SU-DHL-6 (cell line): ENCODE measurements around the gene CRYGS.

Source experiments
- H2AFZ ChIP-seq: fragments of 200-600 bp; sonication (generic); 2 replicates; pipeline ENCODE4 v1.6.1; 2014; ENCODE audit warnings: low read depth, mild to moderate bottlenecking, moderate library complexity, mixed read lengths, antibody characterized with exemption, low read length; ENCODE audit not compliant: severe bottlenecking
- H3F3A ChIP-seq: fragments of 200-600 bp; shearing (Covaris generic); 2 replicates; pipeline ENCODE4 v1.6.0; 2016; ENCODE audit warnings: antibody characterized with exemption, mild to moderate bottlenecking; ENCODE audit not compliant: insufficient read depth
- H3K27ac ChIP-seq: fragments of 200-600 bp; sonication (generic); 2 replicates; pipeline ENCODE4 v1.5.1; 2016; ENCODE audit warnings: low read depth, mild to moderate bottlenecking, low read length, moderate library complexity, mixed read lengths
- H3K27me3 ChIP-seq: fragments of 200-600 bp; sonication (generic), shearing (Covaris generic); 2 replicates; pipeline ENCODE4 v1.6.0; 2014; ENCODE audit warnings: mild to moderate bottlenecking, low read length
- H3K36me3 ChIP-seq: fragments of 200-600 bp; sonication (generic); 2 replicates; pipeline ENCODE4 v1.6.1; 2014; ENCODE audit warnings: mild to moderate bottlenecking, low read length, mixed read lengths
- H3K4me2 ChIP-seq: fragments of 300-600, 200-600 bp; shearing (Covaris generic), sonication (generic); 2 replicates; pipeline ENCODE4 v1.6.0; 2014; ENCODE audit warnings: low read length, low read depth, mild to moderate bottlenecking; ENCODE audit not compliant: poor library complexity, severe bottlenecking
- H3K4me3 ChIP-seq: fragments of 200-600 bp; sonication (generic); 2 replicates; pipeline ENCODE4 v1.5.1; 2014; ENCODE audit warnings: antibody characterized with exemption, low read length, mild to moderate bottlenecking, mixed read lengths; ENCODE audit not compliant: insufficient read depth, poor library complexity, severe bottlenecking
- H3K79me2 ChIP-seq: fragments of 200-600 bp; sonication (generic); 2 replicates; pipeline ENCODE4 v1.6.1; 2014; ENCODE audit warnings: mild to moderate bottlenecking, low read length, moderate library complexity; ENCODE audit not compliant: insufficient read depth
- H3K9ac ChIP-seq: fragments of 200-600 bp; sonication (generic); 2 replicates; pipeline ENCODE4 v1.7.0; 2014; ENCODE audit warnings: mild to moderate bottlenecking, low read length
- H3K9me2 ChIP-seq: fragments of 200-600 bp; sonication (generic); replicated peaks from 2 replicates; pipeline ENCODE4 v1.6.1; 2014; ENCODE audit warnings: low read length; ENCODE audit not compliant: insufficient read depth
- H3K9me3 ChIP-seq: fragments of 200-600 bp; sonication (generic); 2 replicates; pipeline ENCODE4 v1.6.1; 2014; ENCODE audit warnings: low read length, mixed read lengths; ENCODE audit not compliant: insufficient read depth
- H4K20me1 ChIP-seq: fragments of 200-600 bp; sonication (generic); 2 replicates; pipeline ENCODE4 v1.6.1; 2014; ENCODE audit warnings: low read depth, mild to moderate bottlenecking, antibody characterized with exemption, low read length, moderate library complexity, mixed read lengths
- EZH2phosphoT487 ChIP-seq: fragments of 200-600 bp; sonication (generic), shearing (Covaris generic); conservative IDR thresholded peaks from 2 replicates; pipeline ENCODE4 v1.6.1; 2018; ENCODE audit warnings: mild to moderate bottlenecking, antibody characterized with exemption, low read length, moderate library complexity, mixed read lengths
- TF ChIP-seq, protein P1 (sequence below): fragments of 200-600 bp; sonication (generic); IDR thresholded peaks from one replicate; pipeline ENCODE4 v1.5.1; 2017; ENCODE audit warnings: antibody characterized with exemption, mild to moderate bottlenecking, low read length, moderate library complexity; ENCODE audit not compliant: insufficient read depth, poor library complexity, severe bottlenecking

The CRYGS gene

GRCh38 chr3:186506857-186507256 lies 37.3 kb downstream of the CRYGS start:
- no peaks in the 10 kb centered on the region for H3F3A ChIP-seq
- H3K27ac ChIP-seq, result no peak overlapping the region
- no peaks in the 10 kb centered on the region for H3K36me3 ChIP-seq
- H3K9ac ChIP-seq, result no peak overlapping the region
- TF ChIP-seq, protein P1, sequence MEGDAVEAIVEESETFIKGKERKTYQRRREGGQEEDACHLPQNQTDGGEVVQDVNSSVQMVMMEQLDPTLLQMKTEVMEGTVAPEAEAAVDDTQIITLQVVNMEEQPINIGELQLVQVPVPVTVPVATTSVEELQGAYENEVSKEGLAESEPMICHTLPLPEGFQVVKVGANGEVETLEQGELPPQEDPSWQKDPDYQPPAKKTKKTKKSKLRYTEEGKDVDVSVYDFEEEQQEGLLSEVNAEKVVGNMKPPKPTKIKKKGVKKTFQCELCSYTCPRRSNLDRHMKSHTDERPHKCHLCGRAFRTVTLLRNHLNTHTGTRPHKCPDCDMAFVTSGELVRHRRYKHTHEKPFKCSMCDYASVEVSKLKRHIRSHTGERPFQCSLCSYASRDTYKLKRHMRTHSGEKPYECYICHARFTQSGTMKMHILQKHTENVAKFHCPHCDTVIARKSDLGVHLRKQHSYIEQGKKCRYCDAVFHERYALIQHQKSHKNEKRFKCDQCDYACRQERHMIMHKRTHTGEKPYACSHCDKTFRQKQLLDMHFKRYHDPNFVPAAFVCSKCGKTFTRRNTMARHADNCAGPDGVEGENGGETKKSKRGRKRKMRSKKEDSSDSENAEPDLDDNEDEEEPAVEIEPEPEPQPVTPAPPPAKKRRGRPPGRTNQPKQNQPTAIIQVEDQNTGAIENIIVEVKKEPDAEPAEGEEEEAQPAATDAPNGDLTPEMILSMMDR, result no peak
- no peak for TF ChIP-seq EZH2phosphoT487
- no peaks in the 10 kb centered on the region for H4K20me1 ChIP-seq
- H2AFZ ChIP-seq, result no peak overlapping the region
- H3K9me3 ChIP-seq, result no peaks in the 10 kb centered on the region
- H3K4me2 ChIP-seq, result no peak overlapping the region
- H3K27me3 ChIP-seq, result no peaks in the 10 kb centered on the region
- no peak overlapping the region for H3K4me3 ChIP-seq
- no peaks in the 10 kb centered on the region for H3K79me2 ChIP-seq
- no peaks in the 10 kb centered on the region for H3K9me2 ChIP-seq

DNA sequence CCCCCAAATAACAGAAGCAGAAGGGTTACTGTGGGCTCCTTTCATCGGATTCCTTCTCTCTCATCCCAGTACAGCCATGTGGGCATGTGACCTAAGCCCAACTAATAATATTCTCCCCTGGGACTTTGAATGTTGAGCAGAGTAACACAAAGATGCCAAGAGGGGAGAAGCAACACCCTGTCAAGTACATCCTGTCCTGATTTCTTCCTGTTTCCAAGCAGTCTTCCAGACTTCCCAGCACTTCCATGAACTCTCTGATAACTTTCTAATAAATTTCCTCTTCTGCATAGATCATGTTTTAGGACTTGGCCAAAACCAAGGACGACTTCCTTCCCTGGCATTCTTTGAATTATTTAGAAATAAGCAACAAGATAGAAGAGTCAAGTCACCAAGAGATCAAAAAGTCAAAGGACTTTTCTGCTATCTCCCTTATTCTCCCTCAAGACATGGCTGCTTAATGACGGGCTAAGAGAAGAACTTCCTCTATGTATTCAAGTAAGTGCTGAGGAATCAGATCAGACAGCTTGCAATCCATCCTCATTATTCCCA lies 37.9 kb downstream of the CRYGS start:
- H3K9me3 ChIP-seq, result no peaks in the 10 kb centered on the region
- H3K79me2 ChIP-seq, result no peaks in the 10 kb centered on the region
- no peaks in the 10 kb centered on the region for H4K20me1 ChIP-seq
- H3K9ac ChIP-seq, result no peak overlapping the region
- no peak overlapping the region for H3K4me2 ChIP-seq
- no peaks in the 10 kb centered on the region for H3K36me3 ChIP-seq
- no peak for TF ChIP-seq EZH2phosphoT487
- TF ChIP-seq, protein P1, result no peak
- no peaks in the 10 kb centered on the region for H3F3A ChIP-seq
- no peak overlapping the region for H3K4me3 ChIP-seq
- H2AFZ ChIP-seq, result no peak overlapping the region
- no peaks in the 10 kb centered on the region for H3K27me3 ChIP-seq
- no peak overlapping the region for H3K27ac ChIP-seq
- H3K9me2 ChIP-seq, result no peaks in the 10 kb centered on the region

DNA sequence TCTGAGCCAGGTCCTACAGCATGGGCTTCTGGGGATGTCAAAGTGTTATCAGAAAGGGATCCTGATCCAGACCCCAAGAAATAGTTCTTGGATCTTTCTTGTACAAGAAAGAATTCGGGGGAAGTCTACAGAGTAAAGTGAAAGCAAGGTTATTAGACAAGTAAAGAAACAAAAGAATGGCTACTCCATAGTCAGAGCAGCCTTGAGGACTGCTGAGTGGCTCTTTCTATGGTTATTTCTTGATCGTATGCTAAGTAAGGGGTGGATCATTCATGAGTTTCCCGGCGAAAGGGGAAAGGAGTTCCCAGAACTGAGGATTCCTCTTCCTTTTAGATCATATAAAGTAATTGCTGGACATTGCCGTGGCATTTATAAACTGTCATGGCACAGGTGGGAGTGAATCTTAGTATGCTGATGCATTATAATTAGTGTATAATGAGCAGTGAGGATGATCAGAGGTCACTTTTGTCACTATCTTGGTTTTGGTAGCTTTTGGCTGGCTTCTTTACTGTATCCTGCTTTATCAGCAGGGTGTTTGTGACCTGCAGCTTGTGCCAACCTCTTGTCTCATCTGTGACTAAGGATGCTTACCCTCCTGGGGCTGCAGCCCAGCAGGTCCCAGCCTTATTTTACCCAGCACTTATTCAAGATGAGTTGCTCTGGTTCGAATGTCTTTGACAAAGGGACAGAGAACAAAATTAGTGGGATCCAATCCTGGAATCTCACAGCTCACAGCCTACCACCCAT lies 41.0 kb downstream of the CRYGS start:
- no peaks in the 10 kb centered on the region for H3K79me2 ChIP-seq
- no peaks in the 10 kb centered on the region for H3K27me3 ChIP-seq
- no peaks in the 10 kb centered on the region for H3K36me3 ChIP-seq
- TF ChIP-seq EZH2phosphoT487, result no peak
- TF ChIP-seq, protein P1, result no peak
- no peaks in the 10 kb centered on the region for H3K9me3 ChIP-seq
- H3K4me2 ChIP-seq, result no peak overlapping the region
- no peaks in the 10 kb centered on the region for H3K9me2 ChIP-seq
- no peak overlapping the region for H3K27ac ChIP-seq
- H3F3A ChIP-seq, result no peaks in the 10 kb centered on the region
- no peak overlapping the region for H3K4me3 ChIP-seq
- H2AFZ ChIP-seq, result no peak overlapping the region
- no peaks in the 10 kb centered on the region for H4K20me1 ChIP-seq
- no peak overlapping the region for H3K9ac ChIP-seq
